DLD1 (cell line): ENCODE measurements around the gene KHDC1.
"Not testable (repeated sequence)": the region's sequence is repeated elsewhere in the genome, so short reads cannot be mapped to it uniquely, and the experiment has no call there.

Experiments
- in situ Hi-C: cut with HindIII; loops from 2 replicates; pipeline ENCODE4 v1.10.0; 2017; ENCODE audit warnings: low sequenced_read_pairs

Gene KHDC1

DNA sequence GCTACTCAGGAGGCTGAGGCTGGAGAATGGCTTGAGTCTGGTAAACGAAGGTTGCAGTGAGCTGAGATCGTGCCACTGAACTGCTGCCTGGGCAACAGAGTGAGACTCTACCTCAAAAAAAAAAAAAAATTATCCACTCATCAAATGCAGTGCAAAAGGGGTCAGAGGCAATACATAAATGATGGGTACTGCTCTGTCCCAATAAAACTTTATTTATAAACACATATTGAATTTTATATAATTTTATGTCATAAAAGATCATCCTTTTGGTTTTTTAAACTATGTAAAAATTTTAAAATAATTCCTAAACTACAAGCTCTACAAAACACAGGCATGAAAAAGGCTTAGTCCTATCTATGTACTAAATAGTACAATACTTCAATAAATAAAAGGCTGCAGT is 10.3 kb downstream of the KHDC1 start:
- in situ Hi-C loops, result no loop called here

DNA sequence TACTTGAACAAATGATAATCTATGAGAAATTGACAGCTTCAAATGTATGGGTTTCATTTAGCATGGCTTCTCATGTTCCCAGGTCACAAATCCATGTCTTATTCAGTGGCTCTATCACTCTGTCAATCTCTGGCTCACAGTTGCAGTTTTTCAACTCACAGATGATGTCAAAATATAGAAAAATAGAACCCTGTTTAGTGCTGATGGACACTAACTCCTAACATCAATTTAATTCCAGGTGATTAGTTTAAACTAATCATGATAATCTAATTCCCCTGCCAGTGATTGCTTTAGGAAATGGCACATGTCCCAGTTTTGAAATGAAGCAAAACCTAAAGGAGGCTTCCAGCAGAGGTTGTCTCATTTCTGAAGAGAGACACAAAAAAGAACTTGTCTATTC is 13.0 kb downstream of the KHDC1 start:
- in situ Hi-C loops, result no loop called here

DNA sequence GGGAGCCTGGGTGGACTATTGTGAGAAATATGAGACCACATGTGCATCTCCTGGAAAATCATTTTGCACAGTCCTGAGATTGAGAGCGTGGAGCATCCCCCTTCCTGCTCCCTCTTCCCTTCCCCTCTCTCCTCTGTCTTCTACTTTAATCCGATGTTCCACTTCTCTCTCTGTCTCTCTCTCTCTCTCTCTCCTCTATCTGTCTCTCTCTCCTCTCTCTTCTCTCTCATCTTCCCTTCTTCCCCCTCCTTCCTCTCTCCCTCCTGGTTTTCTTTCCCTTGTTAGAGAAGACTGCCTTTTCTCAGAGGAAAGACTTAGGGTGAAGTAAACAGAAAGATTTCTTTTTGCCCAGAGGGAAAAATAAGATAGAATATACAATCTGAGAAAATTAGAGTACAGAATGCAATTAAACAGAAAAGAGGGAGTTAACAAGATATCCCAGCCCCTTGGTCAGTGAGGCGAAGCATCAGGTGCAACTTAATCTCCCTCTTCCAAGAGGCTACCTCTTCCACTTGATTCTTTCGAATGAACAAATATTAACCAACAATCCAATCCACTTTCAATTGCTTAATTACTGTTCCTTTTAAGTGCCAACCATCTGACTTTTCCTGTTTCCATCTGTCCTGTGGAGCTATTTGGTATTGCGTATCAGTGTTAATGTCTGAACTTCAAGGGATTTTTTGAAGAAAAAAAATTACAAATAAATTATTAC is 14.6 kb downstream of the KHDC1 start:
- in situ Hi-C loops, result no loop called here

DNA sequence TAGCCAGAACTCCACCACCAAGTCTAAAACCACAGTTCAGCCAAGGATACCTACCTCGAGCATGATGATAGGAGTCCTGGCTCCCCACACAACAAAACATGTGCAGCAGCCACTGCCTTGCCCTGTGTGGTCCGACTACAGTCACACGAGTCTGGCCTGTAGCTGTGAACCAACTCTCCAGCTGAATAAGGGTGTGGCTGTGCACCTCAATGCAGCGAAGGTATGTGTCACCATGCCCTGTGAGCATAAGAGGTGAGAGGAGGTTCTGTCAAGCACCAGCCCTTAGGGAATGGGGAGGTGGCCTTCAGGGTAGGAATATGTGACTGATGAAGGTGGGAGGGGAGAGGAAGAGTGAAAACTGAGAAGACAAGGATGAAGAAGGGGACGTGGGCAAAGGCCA is 21.0 kb downstream of the KHDC1 start:
- in situ Hi-C loops, result no loop called here

DNA sequence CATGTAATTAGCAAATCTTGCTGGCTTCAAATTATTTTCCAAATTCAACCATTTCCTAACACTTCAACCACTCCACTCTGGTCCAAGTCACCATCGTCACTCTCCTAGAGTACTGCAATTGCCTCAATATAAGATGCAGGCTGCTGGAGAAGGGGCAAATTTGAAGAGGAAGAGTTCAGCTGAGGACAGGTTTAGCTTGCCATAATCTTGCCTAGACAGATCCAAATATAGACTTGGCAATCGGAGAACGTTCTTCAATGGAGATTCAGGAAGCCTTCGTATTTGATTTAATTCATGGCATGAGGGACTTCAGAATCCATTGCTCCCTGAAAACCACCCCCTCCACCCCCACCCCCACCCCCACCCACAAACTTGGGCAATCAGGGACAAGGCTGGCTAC is 22.3 kb downstream of the KHDC1 start:
- in situ Hi-C loops, result no loop called here

DNA sequence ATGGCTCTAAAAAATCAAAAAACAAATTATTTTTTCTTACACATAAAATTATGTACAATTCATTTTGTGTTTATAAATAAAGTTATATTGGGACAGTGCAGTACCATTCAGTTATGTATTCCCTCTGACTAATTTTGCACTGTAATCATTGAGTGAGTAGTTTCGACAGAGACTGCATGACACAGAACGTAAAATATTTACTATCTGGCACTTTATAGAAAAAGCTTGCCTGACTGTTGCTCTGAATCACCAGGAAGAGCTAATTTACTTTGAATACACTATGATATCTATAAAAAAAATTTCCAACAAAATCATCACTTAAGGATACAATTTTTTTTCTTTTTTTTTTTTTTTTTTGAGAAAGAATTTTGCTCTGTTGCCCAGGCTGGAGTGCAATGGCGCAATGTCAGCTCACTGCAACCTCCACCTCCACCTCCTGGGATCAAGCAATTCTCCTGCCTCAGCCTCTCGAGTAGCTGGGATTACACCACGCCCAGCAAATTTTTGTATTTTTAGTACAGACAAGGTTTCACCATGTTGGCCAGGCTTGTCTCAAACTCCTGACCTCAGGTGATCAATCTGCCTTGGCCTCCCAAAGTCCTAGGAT is 26.7 kb downstream of the KHDC1 start:
- in situ Hi-C loops, result no loop called here

DNA sequence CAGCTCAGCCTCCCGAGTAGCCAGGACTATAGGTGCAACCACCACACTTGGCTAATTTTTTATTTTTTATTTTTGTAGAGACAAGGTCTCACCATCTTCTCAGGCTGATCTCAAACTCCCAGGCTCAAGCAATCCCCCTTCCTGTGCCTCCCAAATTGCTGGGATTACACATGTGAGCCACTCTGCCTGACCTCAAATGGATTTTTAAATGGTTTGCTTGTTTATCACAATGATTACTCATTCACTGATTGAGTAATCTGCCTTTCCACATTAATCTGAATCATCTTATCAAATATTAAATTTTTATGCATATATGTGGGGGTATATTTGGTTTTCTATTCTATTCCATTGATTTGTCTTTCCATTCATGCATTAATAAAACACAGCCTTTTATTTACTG is 28.3 kb downstream of the KHDC1 start:
- in situ Hi-C loops, result no loop called here

DNA sequence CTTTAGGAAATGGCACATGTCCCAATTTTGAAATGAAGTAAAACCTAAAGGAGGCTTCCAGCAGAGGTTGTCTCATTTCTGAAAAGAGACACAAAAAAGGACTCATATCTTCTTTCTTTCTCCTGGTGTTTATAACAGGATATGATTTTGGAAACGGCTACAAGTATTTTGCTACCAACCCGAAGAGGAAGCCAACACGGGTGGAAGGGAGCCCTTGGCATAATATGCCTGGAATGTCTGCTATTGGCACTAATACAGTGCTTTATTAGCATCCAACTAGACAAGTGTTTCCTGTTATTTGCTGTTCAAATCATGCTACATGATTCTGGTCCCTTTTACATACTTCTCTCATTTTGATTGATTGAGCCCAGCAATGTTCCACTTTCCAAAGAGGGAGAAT is 29.0 kb downstream of the KHDC1 start:
- in situ Hi-C loops, result not testable (repeated sequence)

DNA sequence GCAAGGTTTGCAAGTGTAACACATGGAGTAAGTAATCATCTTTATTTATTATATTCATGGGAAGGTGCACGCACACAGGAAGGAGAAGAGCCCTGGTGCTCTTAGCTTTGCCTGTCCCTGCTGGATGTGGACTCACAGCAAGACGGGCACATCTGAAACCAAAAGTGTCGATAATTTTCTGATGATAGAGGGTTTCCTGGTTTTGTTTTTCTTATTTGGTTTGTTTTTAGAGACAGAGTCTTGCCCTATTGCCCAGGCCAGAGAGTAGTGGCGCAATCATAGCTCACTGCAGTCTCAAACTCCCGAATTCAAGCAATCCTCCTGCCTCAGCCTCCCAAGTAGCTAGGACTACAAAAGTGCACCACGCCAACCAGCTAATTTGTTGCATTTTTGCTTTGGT is 29.9 kb downstream of the KHDC1 start:
- in situ Hi-C loops, result no loop called here

DNA sequence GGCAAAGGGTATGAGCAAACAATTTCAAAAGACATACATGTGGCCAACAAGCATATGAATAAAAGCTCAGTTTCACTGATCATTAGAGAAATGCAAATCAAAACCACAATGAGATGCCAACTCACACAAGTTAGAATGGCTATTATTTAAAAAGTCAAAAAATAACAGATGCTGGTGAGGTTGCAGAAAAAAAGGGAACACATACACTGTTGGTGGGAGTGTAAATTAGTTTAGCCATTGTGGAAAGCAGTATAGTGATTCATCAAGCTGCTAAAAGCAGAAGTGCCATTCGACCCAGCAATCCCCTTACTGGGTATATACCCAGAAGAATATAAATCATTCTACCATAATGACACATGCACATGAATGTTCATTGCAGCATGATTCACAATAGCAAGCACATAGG is 31.0 kb downstream of the KHDC1 start:
- in situ Hi-C loops, result no loop called here

DNA sequence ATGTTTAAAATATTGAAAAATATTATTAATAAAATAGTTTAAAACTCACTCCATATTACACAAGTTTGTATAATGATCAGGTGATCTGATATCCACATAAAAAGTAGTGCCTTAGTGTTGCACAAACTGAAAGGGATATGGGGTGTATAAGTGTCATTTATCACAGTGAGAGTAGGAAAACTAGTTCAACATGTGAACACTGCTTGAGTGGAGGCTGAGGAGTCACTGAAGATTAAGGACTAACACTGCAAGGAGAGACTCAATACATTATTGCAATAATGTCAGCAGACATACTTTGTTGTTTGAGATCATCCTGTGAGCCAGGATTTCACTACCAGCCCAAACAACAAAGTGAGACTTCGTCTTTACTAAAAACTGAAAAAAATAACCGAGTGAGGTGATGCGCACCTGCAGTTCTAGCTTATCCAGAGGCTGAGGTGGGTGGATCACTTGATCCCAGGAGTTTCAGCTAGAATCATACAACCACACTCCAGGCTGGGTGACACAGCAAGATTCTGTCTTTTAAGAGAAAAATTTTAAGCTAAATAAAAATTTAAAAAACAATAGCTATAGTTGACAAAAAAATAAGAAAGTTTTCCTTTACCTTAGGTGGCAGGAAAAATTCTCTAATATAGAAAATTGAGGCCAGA is 35.3 kb downstream of the KHDC1 start:
- in situ Hi-C loops, result no loop called here

DNA sequence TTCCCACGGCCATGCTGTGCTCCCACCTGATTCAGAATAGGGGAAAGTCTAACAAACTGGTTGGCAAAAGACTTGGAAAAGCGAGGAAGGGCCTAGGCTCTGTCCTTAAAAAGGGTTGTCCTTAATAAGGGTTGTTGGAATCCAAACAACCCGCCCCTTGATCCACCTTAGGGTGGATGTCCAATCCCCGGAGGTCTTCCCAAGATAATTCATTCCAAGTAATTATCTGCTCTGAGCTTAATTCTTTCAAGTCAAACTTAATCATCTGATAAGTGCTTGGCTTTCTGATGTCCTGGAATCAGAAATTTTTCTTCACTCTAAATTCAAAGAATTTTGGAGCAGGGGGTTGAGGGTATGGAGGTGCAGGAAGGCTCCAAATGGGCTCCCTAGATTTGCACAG is 37.6 kb downstream of the KHDC1 start, which contains the start of gene KHDC1L:
Gene KHDC1L, minus strand, starts transcription at position 101 of the 400 bp plus-strand sequence. Its CDS starts 88 bp downstream, at position 13.
- in situ Hi-C loops, result no loop called here

DNA sequence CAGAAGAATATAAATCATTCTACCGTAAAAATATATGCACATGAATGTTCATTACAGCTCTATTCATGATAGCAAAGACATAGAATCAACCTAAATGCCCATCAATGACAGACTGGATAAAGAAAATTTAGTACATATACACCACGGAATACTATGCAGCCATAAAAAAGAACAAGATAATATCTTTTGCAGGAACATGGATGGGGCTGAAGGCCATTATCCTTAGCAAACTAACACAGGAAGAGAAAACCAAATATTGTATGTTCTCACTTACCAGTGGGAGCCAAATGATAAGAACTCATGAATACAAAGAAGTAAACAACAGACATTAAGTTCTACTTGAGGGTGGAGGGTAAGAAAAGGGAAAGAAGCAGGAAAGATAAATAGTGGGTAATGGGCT is 46.1 kb downstream of the KHDC1 start:
- in situ Hi-C loops, result no loop called here

DNA sequence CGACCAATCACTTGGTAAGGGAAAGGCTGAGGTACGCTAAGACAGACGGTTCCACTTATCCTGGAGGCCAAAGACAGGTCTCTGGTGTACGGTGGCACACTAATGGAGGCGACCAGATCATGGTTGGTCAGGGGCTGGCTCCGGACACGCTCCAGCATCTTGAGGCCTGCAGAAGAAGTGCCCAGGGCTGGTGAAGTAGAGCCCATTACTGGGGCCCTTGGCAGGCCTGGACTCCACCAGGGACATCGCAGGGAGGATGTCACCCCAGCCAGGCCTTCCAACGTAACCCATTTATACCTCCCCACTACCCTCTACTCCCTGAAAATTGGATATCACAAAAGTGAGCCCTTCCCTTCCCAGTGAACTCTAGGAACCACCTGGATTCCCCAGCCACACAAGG is 53.9 kb downstream of the KHDC1 start:
- in situ Hi-C loops, result no loop called here

DNA sequence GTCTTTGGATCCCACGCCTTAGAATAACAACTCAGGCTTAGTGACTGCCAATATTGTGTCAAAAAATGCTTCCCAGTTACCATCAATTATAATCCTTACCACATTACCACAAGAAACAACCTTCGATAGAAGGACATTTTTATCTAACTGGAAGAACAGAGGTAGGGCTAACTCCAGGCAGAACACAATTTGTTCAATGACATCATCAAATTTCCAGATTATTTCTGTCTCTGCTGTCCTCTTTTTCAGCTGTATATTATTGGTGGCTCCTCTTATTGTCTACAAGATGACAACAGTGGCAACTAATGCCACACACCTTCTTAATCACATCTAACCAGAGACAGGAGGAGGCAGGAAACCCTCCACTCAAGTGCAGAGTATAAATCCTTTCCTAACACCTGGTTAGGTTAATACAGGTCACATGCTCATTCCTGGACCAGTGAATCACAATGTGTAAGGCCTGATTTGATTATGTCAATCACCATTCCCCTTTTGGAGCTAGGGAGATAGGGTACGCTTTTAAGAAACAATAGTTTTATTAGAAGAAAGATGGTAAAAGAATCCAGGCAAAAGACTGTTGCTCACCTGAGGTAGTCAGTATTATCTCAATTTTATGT is 55.7 kb downstream of the KHDC1 start:
- in situ Hi-C loops, result no loop called here

DNA sequence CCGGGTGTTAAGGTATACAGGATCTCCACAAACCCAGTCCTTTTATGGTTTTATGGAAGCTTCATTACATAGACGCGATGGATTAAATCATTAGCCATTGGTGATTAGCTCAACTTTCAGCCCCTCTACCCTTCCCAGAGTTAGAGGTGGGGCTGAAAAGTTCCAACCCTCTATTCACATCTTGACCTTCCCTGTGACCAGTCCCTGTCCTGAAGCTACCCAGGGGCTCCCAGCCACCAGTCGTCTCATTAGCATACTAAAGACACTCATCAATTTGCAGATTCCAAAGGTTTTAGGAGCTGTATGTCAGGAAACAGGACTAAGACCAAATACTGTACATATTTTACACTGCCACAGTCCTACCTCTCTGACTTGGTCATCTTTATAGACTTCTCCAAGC is 58.7 kb downstream of the KHDC1 start:
- in situ Hi-C loops, result no loop called here

DNA sequence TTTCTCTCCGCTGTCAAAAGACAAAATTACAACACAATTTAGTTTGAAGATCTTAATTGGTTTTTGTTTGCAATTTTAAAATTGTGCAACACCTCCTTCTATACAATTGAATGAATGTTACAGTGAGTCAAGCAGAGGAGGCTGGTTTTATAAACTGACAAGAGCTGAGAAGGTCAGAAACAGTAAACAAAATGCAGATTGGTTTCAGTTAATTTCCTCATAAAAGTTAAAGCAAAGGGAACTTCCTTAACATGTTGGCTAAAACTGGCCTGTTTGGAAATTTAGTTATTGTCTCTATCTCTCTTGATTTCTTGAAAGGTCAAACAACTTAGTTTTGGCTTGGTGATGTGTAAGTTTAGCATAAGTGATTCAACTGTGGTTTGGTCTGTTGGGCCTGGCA is 59.9 kb downstream of the KHDC1 start:
- in situ Hi-C loops, result no loop called here

DNA sequence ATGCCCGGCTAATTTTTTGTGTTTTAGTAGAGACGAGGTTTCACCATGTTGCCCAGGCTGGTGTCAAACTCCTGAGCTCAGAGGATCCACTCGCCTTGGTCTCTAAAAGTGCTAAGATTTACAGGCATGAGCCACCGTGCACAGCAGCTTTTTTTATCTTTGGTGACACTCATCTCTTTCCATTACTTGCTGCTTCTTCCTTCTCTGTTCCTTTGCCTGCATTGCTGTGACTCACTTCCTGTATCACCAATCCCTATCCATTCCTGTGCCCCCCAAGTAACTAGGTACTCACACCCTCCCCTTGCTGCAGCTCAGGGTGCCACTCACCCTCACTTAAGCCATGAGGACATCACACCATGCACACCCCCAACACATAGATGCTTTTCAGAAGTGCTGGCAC is 62.3 kb downstream of the KHDC1 start:
- in situ Hi-C loops, result no loop called here

DNA sequence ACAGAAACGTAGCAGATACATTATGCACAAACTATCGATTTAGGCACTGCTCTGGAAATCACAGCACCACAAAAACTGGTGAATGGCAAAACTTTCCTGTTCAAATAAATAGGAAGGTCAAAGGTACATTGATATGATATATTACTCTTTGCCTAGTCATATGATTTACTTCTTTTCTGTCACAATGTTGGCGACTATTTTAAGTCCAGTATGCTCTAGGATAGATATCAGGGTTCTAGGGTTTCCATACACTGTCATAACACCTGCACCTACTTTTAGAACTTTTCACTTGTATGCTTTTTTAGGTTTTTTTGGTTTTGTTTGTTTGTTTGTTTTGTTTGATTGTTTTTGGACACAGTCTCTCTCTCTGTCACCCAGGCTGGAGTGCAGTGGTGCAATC is 62.7 kb downstream of the KHDC1 start:
- in situ Hi-C loops, result no loop called here

DNA sequence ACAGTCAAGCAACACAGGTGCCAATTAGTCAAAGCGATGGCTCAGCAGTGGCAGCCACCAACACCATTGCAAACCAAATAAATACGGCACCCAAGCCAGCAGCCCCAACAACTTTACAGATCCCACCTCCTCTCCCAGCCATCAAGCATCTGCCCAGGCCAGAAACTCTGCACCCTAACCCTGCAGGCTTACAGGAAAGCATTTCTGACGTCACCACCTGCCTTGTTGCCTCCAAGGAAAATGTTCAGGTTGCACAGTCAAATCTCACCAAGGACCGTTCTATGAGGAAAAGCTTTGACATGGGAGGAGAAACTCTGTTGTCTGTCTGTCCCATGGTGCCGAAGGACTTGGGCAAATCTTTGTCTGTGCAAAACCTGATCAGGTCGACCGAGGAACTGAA is 68.3 kb downstream of the KHDC1 start:
- in situ Hi-C loops, result no loop called here

DNA sequence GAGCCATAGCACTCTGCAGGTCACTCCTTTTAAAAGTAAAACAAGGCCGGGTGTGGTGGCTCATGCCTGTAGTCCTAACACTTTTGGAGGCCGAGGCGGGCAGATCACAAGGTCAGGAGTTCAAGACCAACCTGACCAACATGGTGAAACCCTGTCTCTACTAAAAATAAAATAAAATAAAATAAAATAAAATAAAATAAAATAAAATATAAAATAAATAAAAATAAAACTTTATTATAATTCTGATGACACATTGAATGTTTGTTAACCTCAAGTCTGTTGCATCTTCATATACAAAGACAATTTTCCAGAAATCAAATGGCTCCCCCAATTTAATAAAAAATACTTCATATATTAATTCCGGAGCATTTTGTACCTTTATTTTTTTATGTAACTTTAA is 69.7 kb downstream of the KHDC1 start:
- in situ Hi-C loops, result not testable (repeated sequence)
